GM06990 (cell line): ENCODE results near the gene RBKS.

ENCODE experiments used
- DNase-seq: peaks from one replicate; pipeline ENCODE4 v3.0.0-alpha.2; 2011; ENCODE audit not compliant: insufficient read length; ENCODE audit errors: extremely low read depth
- H3K27me3 ChIP-seq: replicated peaks from 2 replicates; pipeline ENCODE4 v1.6.0; 2011; ENCODE audit warnings: low read length; ENCODE audit not compliant: control insufficient read depth, insufficient read depth
- H3K36me3 ChIP-seq: 2 replicates; pipeline ENCODE4 v1.5.1; 2011; ENCODE audit warnings: low read length; ENCODE audit not compliant: control insufficient read depth, insufficient read depth
- H3K4me3 ChIP-seq: replicated peaks from 2 replicates; pipeline ENCODE4 v1.5.1; 2011; ENCODE audit warnings: low read depth, mild to moderate bottlenecking, control low read depth, low read length
- CTCF ChIP-seq: IDR thresholded peaks from 2 replicates; pipeline ENCODE4 v1.5.1; 2011; ENCODE audit warnings: low read length, control low read depth, mild to moderate bottlenecking, inconsistent platforms; ENCODE audit not compliant: insufficient read depth, poor library complexity, severe bottlenecking

The RBKS gene

GRCh38 chr2:27762951-27763906 is 127.0 kb downstream of the RBKS start:
- DNase-seq = no peak
- Histone ChIP-seq H3K27me3 (no peaks in the 10 kb centered on the region), H3K4me3 (no peak overlapping the region), H3K36me3 (no peaks in the 10 kb centered on the region)
- no peak for TF ChIP-seq CTCF

GRCh38 chr2:27756544-27757498 is 133.4 kb downstream of the RBKS start:
- no peaks in the 10 kb centered on the region for H3K36me3 ChIP-seq

DNA sequence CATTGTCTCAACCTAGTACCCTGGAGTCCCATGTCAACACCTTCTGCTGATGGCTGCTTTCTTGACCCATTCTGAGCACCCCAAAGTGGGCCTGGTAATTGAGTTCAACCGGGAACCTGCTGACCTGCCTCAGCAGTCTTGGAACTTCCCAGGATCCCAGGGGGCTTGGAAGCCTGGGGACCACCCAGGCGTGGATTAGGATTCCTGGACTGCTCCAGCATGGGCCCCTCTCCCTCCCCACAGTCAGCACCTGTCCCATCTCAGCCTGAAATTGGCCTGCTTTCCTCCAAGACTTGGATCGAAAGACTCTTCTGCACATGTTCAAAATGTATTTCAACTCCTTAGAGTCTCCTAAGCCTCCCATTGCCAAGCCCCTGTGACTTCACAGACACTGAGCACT is 134.1 kb downstream of the RBKS start:
- no peak for DNase-seq
- no peak for TF ChIP-seq CTCF
- Histone ChIP-seq H3K4me3 (no peak overlapping the region), H3K27me3 (no peaks in the 10 kb centered on the region), H3K36me3 (no peaks in the 10 kb centered on the region)

More at GRCh38 chr2:27756544-27757498, 133.4 kb downstream of the RBKS start:
- DNase-seq = no peak
- Histone ChIP-seq H3K27me3 (no peaks in the 10 kb centered on the region), H3K4me3 (no peak overlapping the region)
- TF ChIP-seq CTCF = no peak

DNA sequence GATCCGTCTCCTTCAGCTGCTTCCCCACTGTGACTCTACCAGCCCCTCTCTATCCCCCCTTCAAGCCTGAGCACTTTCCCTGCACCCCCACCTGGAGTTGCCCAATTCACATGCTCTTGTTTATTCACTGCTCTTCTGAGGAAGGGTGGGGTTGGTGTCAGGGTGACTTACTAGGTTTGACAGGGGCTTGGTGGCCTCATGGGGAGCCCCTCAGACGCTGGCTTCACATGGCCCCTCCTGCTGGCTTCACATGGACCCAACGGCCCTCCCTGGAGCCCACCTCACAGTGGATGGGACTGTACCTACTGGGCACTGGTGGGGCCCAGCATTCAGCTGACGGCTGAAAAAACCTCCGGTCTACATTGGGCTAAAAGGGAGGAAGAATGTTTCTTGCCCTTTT is 135.4 kb downstream of the RBKS start:
- H3K36me3 ChIP-seq = no peaks in the 10 kb centered on the region
- DNase-seq = no peak
- no peak overlapping the region for H3K4me3 ChIP-seq
- no peaks in the 10 kb centered on the region for H3K27me3 ChIP-seq
- TF ChIP-seq CTCF = no peak

GRCh38 chr2:27754138-27754588 is 136.0 kb downstream of the RBKS start:
- no peak overlapping the region for H3K4me3 ChIP-seq
- TF ChIP-seq CTCF = peak; percentile 88
- no peaks in the 10 kb centered on the region for H3K36me3 ChIP-seq
- peak; percentile 25 for DNase-seq
- no peaks in the 10 kb centered on the region for H3K27me3 ChIP-seq
